Colonic mucosa (tissue), 4 donors: Measurements from ENCODE around the gene HIVEP3. TPM values are rescaled to one million over a fixed set of nuclear protein-coding genes. Genes with fewer than 3 reads are reported as not detected.

ENCODE experiments used
- DNase-seq: peaks from one replicate; pipeline ENCODE4 v3.0.0-alpha.2; 2020
- H3K27ac ChIP-seq: fragments of 200-600 bp; one replicate; pipeline ENCODE4 v1.8.0; 2021
- H3K27me3 ChIP-seq: fragments of 200-600 bp; one replicate; pipeline ENCODE4 v1.8.0; 2021
- H3K36me3 ChIP-seq: fragments of 200-600 bp; one replicate; pipeline ENCODE4 v1.8.0; 2021
- H3K4me1 ChIP-seq: fragments of 200-600 bp; one replicate; pipeline ENCODE4 v1.8.0; 2021; ENCODE audit warnings: mild to moderate bottlenecking
- H3K4me3 ChIP-seq: fragments of 200-600 bp; one replicate; pipeline ENCODE4 v1.8.0; 2021
- H3K9ac ChIP-seq, 2 donors: one replicate each; pipeline ENCODE4 v1.7.0; 2013; ENCODE audit warnings: control low read depth in 2 of 2, low read depth in 2 of 2, low read length in 2 of 2
- H3K9me3 ChIP-seq: fragments of 200-600 bp; one replicate; pipeline ENCODE4 v1.8.0; 2021
- intact Hi-C: fragments of 100-400 bp; cut with DNase I; formaldehyde crosslinking; loops from one replicate; pipeline ENCODE4 v1.14.1; 2022
- total RNA-seq, 2 donors: library from RNA; stranded (reverse); fragmentation: NEBNext Ultra II Directional in 1 of 2; extraction: Animal tissue kit (Norgen Biotek cat#: 25700) in 1 of 2; gene quantifications; one replicate each; pipeline ENCODE4 v1.2.1, GENCODE V29; 2021
- TF ChIP-seq, protein P1 (sequence below): fragments of 200-600 bp; IDR thresholded peaks from one replicate; pipeline ENCODE4 v1.8.0; 2022; ENCODE audit warnings: antibody characterized with exemption, mild to moderate bottlenecking
- donor health status: healthy.
- donor health status: DM: no; HTN: no; CAD: no.
- donor health status: DM: no; HTN: no; CAD: no.

The HIVEP3 gene
- total RNA-seq, 2 donors from 2014 or later: 1.9 to 3.3 TPM

DNA sequence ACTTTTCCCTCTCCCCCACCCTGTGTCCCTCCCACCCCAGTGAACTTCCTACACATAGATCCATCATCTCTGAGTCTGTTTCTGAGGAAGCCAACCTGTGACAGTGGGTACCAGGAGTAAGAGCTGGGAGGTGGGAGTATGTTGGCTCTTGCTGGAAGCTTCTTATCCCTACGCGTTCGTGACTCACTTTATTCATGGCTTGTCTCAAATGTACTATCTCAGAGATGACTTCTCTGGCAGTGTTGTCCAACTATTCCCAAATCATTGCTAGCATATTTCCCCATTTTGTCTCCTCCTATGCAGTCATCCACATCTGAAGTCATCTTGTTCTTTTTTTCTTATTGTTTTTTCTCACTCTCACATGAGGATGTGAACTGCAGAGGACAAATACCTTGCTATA, 88.0 kb downstream of the HIVEP3 start:
- no peak for DNase-seq
- no peak overlapping the region for H3K4me3 ChIP-seq
- H3K36me3 ChIP-seq: no peaks in the 10 kb centered on the region
- H3K27me3 ChIP-seq: no peaks in the 10 kb centered on the region
- H3K9ac ChIP-seq: no peak overlapping the region
- no peak overlapping the region for H3K27ac ChIP-seq
- H3K9me3 ChIP-seq: no peaks in the 10 kb centered on the region
- no peaks in the 10 kb centered on the region for H3K4me1 ChIP-seq
- intact Hi-C loops: no loop called here
- TF ChIP-seq, protein P1, sequence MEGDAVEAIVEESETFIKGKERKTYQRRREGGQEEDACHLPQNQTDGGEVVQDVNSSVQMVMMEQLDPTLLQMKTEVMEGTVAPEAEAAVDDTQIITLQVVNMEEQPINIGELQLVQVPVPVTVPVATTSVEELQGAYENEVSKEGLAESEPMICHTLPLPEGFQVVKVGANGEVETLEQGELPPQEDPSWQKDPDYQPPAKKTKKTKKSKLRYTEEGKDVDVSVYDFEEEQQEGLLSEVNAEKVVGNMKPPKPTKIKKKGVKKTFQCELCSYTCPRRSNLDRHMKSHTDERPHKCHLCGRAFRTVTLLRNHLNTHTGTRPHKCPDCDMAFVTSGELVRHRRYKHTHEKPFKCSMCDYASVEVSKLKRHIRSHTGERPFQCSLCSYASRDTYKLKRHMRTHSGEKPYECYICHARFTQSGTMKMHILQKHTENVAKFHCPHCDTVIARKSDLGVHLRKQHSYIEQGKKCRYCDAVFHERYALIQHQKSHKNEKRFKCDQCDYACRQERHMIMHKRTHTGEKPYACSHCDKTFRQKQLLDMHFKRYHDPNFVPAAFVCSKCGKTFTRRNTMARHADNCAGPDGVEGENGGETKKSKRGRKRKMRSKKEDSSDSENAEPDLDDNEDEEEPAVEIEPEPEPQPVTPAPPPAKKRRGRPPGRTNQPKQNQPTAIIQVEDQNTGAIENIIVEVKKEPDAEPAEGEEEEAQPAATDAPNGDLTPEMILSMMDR: no peak

DNA sequence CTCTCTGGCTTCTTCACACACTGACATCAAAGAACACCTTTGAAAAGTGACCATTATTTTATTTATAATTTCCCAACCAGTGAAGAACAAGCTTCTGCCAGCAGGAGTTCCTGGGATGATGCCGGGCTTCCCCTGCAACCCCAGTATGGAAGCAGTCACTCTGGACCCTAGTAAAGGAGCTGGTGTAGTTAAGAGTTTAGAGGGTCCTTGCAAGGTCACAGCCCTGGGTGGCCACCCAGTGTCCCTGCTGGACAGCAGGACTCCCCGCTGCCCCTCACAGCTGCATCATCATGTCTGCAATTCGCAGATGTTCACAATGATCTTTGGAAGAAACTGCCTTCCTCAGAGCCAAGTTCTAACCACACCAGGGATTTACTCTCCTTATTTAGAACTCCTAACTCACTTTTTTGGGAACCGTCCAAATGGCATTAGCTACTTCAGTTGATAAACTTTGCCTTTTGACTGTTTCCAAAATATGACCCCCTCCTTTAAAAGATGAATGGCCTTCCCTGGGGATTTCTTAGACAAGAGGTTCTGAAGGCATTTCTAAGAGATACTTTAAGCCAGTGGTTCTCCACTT, 90.6 kb downstream of the HIVEP3 start:
- H3K36me3 ChIP-seq: no peaks in the 10 kb centered on the region
- DNase-seq: no peak
- no peaks in the 10 kb centered on the region for H3K9me3 ChIP-seq
- H3K4me1 ChIP-seq: no peaks in the 10 kb centered on the region
- no peak overlapping the region for H3K27ac ChIP-seq
- H3K4me3 ChIP-seq: no peak overlapping the region
- H3K9ac ChIP-seq: no peak overlapping the region
- TF ChIP-seq, protein P1: no peak
- intact Hi-C loops: no loop called here
- H3K27me3 ChIP-seq: no peaks in the 10 kb centered on the region

DNA sequence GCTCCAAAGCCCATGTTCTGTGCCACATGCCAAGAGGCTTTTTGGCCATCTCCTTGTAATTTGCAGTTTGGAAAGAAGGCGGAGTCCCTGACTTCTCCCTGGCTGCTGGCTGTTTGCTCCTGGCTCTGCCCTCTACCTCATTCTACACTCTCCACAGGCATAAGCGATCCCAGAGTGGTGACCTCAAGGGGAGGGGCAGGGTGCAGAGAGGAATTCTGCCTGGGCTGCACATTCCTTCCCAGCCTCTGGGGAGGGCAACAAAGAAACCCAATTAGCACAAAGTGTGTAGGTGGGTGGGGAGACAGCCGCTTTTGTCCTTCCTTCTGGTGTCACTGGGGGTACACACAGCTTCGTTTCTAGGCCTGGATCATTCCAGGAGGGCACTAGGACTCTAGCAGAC, 95.3 kb downstream of the HIVEP3 start:
- H3K4me3 ChIP-seq: no peak overlapping the region
- DNase-seq: no peak
- H3K36me3 ChIP-seq: no peaks in the 10 kb centered on the region
- H3K27me3 ChIP-seq: no peaks in the 10 kb centered on the region
- H3K4me1 ChIP-seq: no peaks in the 10 kb centered on the region
- H3K27ac ChIP-seq: peak overlapping the region; percentile 32
- H3K9ac ChIP-seq: no peak overlapping the region
- H3K9me3 ChIP-seq: no peaks in the 10 kb centered on the region
- TF ChIP-seq, protein P1: no peak
- intact Hi-C loops: no loop called here

DNA sequence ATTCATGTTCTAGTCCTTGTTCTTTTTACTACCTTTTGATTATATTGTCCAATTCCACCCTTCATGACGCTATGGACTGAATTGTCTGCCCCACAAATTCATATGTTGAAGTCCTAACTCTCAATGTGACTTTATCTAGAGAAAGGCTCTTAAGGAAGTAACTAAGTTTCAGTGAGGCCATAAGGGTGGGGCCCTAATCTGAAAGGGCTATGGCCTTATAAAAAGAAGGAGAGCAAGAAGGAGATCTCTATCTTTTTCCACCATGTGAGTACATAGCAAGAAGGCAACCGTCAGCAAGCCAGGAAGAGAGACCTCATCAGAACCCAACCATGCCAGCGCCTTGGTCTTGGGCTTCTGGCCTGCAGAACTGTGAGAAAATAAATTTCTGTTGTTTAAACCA, 95.9 kb downstream of the HIVEP3 start:
- DNase-seq: peak; percentile 35
- H3K36me3 ChIP-seq: no peaks in the 10 kb centered on the region
- TF ChIP-seq, protein P1: no peak
- H3K27me3 ChIP-seq: no peaks in the 10 kb centered on the region
- intact Hi-C loops: no loop called here
- H3K4me3 ChIP-seq: no peak overlapping the region
- H3K4me1 ChIP-seq: no peaks in the 10 kb centered on the region
- H3K27ac ChIP-seq: peak overlapping the region; percentile 32
- no peak overlapping the region for H3K9ac ChIP-seq
- H3K9me3 ChIP-seq: no peaks in the 10 kb centered on the region

DNA sequence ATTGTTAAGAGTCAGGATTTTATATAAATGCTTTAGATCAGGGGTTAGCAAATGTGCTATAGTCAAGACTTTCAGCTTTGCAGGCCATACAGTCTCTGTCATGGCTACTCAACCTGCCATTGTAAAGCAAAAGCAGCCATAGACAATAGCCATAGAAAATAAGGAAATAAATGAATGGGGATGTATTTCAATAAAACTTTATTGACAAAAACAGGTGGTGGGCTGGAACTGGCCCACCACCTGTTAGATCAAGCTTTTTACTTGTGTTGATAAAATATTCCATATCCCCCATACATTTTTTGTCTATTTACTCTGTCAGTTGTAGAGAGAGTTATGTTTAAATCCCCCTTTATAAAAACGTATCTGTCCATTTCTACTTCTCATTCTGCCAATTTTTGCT, 98.9 kb downstream of the HIVEP3 start:
- intact Hi-C loops: no loop called here
- Histone ChIP-seq H3K27me3 (no peaks in the 10 kb centered on the region), H3K36me3 (no peaks in the 10 kb centered on the region), H3K4me3 (no peak overlapping the region), H3K9me3 (no peaks in the 10 kb centered on the region), H3K9ac (no peak overlapping the region), H3K27ac (no peak overlapping the region), H3K4me1 (no peaks in the 10 kb centered on the region)
- DNase-seq: no peak
- TF ChIP-seq, protein P1: no peak
